ENCODE data around the gene NPIPA3. TPM values are rescaled to one million over a fixed set of nuclear protein-coding genes. Genes with fewer than 3 reads are reported as not detected.
"Not testable (repeated sequence)": the region's sequence is repeated elsewhere in the genome, so short reads cannot be mapped to it uniquely, and the experiment has no call there.

The NPIPA3 gene
- total RNA-seq, 1 donor from 2014 or later: 1.7 TPM

DNA sequence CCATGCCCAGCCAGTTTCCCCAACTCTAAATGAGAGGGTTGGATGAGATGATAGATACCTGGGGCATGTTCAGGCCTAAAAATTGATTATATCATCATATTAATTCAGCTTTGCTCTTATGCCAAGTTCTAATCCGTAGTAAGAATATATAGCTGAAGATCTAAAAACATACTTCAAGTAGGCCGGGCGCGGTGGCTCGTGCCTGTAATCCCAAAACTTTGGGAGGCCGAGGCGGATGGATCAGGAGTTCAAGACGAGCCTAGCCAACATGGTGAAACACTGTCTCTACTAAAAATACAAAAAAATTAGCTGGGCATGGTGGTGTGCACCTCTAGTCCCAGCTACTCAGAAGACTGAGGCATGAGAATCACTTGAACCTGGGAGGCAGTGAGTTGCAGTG, 21.1 kb upstream of the NPIPA3 start:
- Mint-ChIP-seq H3K27me3 (ENCODE audit: low read depth) (peaks cover 2% of the 10 kb centered on the region), H3K4me1 (no peaks in the 10 kb centered on the region), H3K36me3 (ENCODE audit: low read depth) (no peaks in the 10 kb centered on the region), H3K9me3 (no peaks in the 10 kb centered on the region), H3K27ac (ENCODE audit: unreplicated experiment) (no peak overlapping the region), H3K4me3 (no peak overlapping the region)
- DNase-seq (ENCODE audit: low read depth, low spot score): no peak
- TF ChIP-seq CTCF (conservative IDR thresholded peaks at IDR 0.05): no peak

DNA sequence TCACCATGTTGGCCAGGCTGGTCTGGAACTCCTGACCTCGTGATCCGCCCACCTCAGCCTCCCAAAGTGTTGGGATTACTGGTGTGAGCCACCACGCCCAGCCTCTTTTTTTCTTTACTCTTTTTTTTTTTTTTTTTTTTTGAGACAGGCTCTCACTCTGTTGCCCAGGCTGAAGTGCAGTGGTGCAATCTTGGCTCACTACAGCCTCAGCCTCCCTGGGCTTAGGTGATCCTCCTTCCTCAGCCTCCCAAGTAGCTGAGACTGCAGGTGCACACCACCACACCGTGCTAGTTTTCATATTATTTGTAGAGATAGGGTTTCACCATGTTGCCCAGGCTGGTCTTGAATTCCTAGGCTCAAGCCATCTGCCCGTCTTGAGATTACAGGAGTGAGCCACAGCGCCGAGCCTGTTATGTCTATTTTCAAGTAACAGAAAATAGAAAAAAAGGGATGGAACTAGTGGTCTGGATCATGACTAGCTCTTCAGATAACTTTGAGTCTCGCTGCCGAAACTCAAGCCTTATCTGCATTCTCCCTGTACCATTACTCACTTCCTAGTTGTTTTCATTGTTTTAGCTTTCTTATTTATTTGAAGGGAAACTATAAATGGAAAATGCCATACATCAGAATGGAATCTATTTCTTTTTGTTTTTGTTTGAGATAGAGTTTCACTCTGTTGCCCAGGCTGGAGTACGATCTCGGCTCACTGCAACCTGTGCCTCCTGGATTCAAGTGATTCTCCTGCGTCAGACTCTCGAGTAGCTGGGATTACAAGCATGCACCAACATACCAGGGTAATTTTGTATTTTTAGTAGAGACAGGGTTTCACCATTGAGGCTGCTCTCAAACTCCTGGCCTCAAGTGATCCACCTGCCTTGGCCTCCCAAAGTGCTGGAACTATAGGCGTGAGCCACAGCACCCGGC, 17.1 kb upstream of the NPIPA3 start:
- not testable (repeated sequence) for H3K4me3 Mint-ChIP-seq; H3K9me3 Mint-ChIP-seq; DNase-seq (ENCODE audit: low read depth, low spot score); H3K36me3 Mint-ChIP-seq (ENCODE audit: low read depth); H3K27me3 Mint-ChIP-seq (ENCODE audit: low read depth); H3K27ac Mint-ChIP-seq (ENCODE audit: unreplicated experiment); H3K4me1 Mint-ChIP-seq

DNA sequence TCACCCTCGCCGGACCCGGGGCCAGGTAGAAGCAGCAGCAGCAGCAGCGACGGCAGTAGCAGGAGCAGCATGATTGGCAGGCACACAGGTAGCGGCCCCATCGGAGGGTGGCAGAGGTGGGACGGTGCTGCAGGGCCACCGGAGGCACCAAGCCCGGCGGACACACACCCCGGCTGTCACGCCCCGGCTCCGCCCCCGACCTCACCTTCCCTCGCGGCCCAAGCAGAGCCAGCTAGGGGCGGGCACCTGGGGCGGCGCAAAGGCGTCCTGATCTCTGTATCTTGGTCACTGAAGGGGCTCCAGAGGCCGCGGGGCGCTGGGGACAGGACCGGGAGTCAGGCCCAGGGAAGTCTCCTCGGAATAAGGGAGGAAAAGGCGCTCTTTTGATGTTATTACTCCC, 9.1 kb upstream of the NPIPA3 start, which contains the start of gene PLA2G10:
PLA2G10 (minus strand) TSS at position 180 of the 400 bp plus-strand sequence; CDS start at position 101, 79 bp downstream.
- H3K36me3 Mint-ChIP-seq (ENCODE audit: low read depth); H3K9me3 Mint-ChIP-seq; H3K4me3 Mint-ChIP-seq; H3K4me1 Mint-ChIP-seq; H3K27me3 Mint-ChIP-seq (ENCODE audit: low read depth); DNase-seq (ENCODE audit: low read depth, low spot score); H3K27ac Mint-ChIP-seq (ENCODE audit: unreplicated experiment): not testable (repeated sequence)

GRCh38 chr16:14701859-14702258, 1.4 kb upstream of the NPIPA3 start:
- not testable (repeated sequence) for H3K4me1 Mint-ChIP-seq; DNase-seq (ENCODE audit: low read depth, low spot score); H3K27ac Mint-ChIP-seq (ENCODE audit: unreplicated experiment); H3K36me3 Mint-ChIP-seq (ENCODE audit: low read depth); H3K9me3 Mint-ChIP-seq; H3K27me3 Mint-ChIP-seq (ENCODE audit: low read depth); H3K4me3 Mint-ChIP-seq

GRCh38 chr16:14702672-14703071, 539 bp upstream of the NPIPA3 start:
- not testable (repeated sequence) for H3K27me3 Mint-ChIP-seq (ENCODE audit: low read depth); DNase-seq (ENCODE audit: low read depth, low spot score); H3K36me3 Mint-ChIP-seq (ENCODE audit: low read depth); H3K9me3 Mint-ChIP-seq; H3K27ac Mint-ChIP-seq (ENCODE audit: unreplicated experiment); H3K4me3 Mint-ChIP-seq; H3K4me1 Mint-ChIP-seq

GRCh38 chr16:14733233-14733632, 30.0 kb downstream of the NPIPA3 start:
- H3K9me3 Mint-ChIP-seq; DNase-seq (ENCODE audit: low read depth, low spot score); H3K4me1 Mint-ChIP-seq; H3K27ac Mint-ChIP-seq (ENCODE audit: unreplicated experiment); H3K36me3 Mint-ChIP-seq (ENCODE audit: low read depth); H3K4me3 Mint-ChIP-seq; H3K27me3 Mint-ChIP-seq (ENCODE audit: low read depth): not testable (repeated sequence)

- not testable (repeated sequence) for H3K9me3 Mint-ChIP-seq; H3K27ac Mint-ChIP-seq (ENCODE audit: unreplicated experiment); DNase-seq (ENCODE audit: low read depth, low spot score); H3K4me3 Mint-ChIP-seq; H3K27me3 Mint-ChIP-seq (ENCODE audit: low read depth); H3K4me1 Mint-ChIP-seq; H3K36me3 Mint-ChIP-seq (ENCODE audit: low read depth)
Observed at GRCh38 chr16:14740832-14741385, 37.7 kb downstream of the NPIPA3 start.

- not testable (repeated sequence) for DNase-seq (ENCODE audit: low read depth, low spot score); H3K9me3 Mint-ChIP-seq; H3K27ac Mint-ChIP-seq (ENCODE audit: unreplicated experiment); H3K4me1 Mint-ChIP-seq; H3K36me3 Mint-ChIP-seq (ENCODE audit: low read depth); H3K27me3 Mint-ChIP-seq (ENCODE audit: low read depth); H3K4me3 Mint-ChIP-seq
Observed at GRCh38 chr16:14741794-14742193, 38.6 kb downstream of the NPIPA3 start.

GRCh38 chr16:14742273-14743128, 39.3 kb downstream of the NPIPA3 start, which contains the start of gene NPIPA2:
Gene NPIPA2 (plus strand): TSS chr16:14742533. CDS start chr16:14748066, 5,533 bp downstream.
- H3K36me3 Mint-ChIP-seq (ENCODE audit: low read depth); DNase-seq (ENCODE audit: low read depth, low spot score); H3K9me3 Mint-ChIP-seq; H3K27me3 Mint-ChIP-seq (ENCODE audit: low read depth); H3K4me1 Mint-ChIP-seq; H3K4me3 Mint-ChIP-seq; H3K27ac Mint-ChIP-seq (ENCODE audit: unreplicated experiment): not testable (repeated sequence)

DNA sequence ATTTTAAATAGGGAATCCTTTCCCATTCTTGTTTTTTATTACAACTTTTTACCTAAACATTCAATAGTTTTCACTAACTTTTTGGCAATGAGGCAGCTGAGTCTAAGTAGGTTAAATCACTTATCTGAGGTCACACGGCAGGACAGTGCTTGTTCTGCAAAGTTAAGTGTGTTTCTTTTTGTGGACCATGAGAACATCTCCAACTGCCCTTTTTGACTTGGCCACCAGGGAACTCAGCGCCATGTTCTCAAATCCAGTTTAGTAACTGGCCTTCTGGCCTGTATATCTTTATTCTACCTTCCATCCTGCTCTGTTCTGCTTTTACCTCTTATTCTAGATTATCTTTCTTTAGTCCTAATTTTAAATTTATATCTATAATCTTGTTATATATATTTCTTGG, 70.4 kb downstream of the NPIPA3 start:
- DNase-seq (ENCODE audit: low read depth, low spot score); H3K4me3 Mint-ChIP-seq; H3K4me1 Mint-ChIP-seq; H3K27me3 Mint-ChIP-seq (ENCODE audit: low read depth); H3K27ac Mint-ChIP-seq (ENCODE audit: unreplicated experiment); H3K36me3 Mint-ChIP-seq (ENCODE audit: low read depth); H3K9me3 Mint-ChIP-seq: not testable (repeated sequence)

DNA sequence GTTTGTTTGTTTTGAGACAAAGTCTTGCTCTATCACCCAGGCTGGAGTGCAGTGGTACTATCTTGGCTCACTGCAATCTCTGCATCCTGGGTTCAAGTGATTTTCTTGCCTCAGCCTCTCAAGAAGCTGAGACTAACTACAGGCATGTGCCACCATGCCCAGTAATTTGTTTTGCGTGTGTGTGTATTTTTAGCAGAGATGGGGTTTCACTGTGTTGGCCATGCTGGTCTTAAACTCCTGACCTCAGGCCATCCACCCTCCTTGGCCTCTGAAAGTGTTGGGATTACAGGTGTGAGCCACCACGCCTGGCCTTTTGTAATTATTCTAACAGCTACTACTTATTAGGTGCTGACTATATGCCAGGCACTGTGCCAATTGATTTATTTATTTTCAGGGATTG, 72.4 kb downstream of the NPIPA3 start:
- not testable (repeated sequence) for H3K9me3 Mint-ChIP-seq; H3K4me3 Mint-ChIP-seq; H3K27me3 Mint-ChIP-seq (ENCODE audit: low read depth); DNase-seq (ENCODE audit: low read depth, low spot score); H3K4me1 Mint-ChIP-seq; H3K27ac Mint-ChIP-seq (ENCODE audit: unreplicated experiment); H3K36me3 Mint-ChIP-seq (ENCODE audit: low read depth)
